NK-92 treated with Interleukin-12 subunit alpha and Interleukin-12 subunit beta, amount 100 ng/mL, for 24 hours (cell line): ENCODE data around the gene EBF3.

Source experiments
- DNase-seq: peaks from one replicate; lab custom pipeline; 2025; lab: John Stamatoyannopoulos, UW

EBF3 gene

GRCh38 chr10:129959544-129960480 is 4.3 kb downstream of the EBF3 start:
- DNase-seq: no peak

GRCh38 chr10:129958629-129959543 is 5.2 kb downstream of the EBF3 start:
- DNase-seq: no peak

- no peak for DNase-seq
Measured at GRCh38 chr10:129958148-129958628, 5.9 kb downstream of the EBF3 start.

- DNase-seq: no peak
Measured at GRCh38 chr10:129956876-129957673, 7.0 kb downstream of the EBF3 start.

GRCh38 chr10:129956286-129956670 is 7.8 kb downstream of the EBF3 start:
- DNase-seq: no peak

- no peak for DNase-seq
Measured at GRCh38 chr10:129955601-129956285, 8.3 kb downstream of the EBF3 start.

GRCh38 chr10:129954492-129955315 is 9.4 kb downstream of the EBF3 start:
- no peak for DNase-seq

GRCh38 chr10:129953119-129954051 is 10.7 kb downstream of the EBF3 start:
- DNase-seq: no peak

- no peak for DNase-seq
Measured at GRCh38 chr10:129952378-129953118, 11.5 kb downstream of the EBF3 start.

GRCh38 chr10:129951970-129952265 is 12.2 kb downstream of the EBF3 start:
- no peak for DNase-seq

- no peak for DNase-seq
Measured at GRCh38 chr10:129951101-129951969, 12.7 kb downstream of the EBF3 start.

GRCh38 chr10:129950676-129951075 is 13.4 kb downstream of the EBF3 start:
- no peak for DNase-seq

- no peak for DNase-seq
Measured at GRCh38 chr10:129949891-129950291, 14.2 kb downstream of the EBF3 start.

GRCh38 chr10:129949411-129949810 is 14.7 kb downstream of the EBF3 start:
- no peak for DNase-seq

- no peak for DNase-seq
Measured at GRCh38 chr10:129946859-129947258, 17.2 kb downstream of the EBF3 start.

- DNase-seq: no peak
Measured at GRCh38 chr10:129945941-129946760, 17.9 kb downstream of the EBF3 start.

- DNase-seq: no peak
Measured at GRCh38 chr10:129945526-129945925, 18.5 kb downstream of the EBF3 start.
